Ovary (tissue), 9 donors: ENCODE measurements around the gene KCNJ16. TPM values are rescaled to one million over a fixed set of nuclear protein-coding genes. Genes with fewer than 3 reads are reported as not detected.

ENCODE experiments used
- DNase-seq, 5 donors: peaks; one replicate each; pipeline ENCODE4 v3.0.0-alpha.2; 2019 to 2020
- H3K27ac ChIP-seq, 2 donors: fragments of 200-600 bp; one replicate each; pipeline versions ENCODE4 v1.5.1 to v1.8.0; 2019 to 2022
- H3K27me3 ChIP-seq: fragments of 200-600 bp; one replicate; pipeline ENCODE4 v1.8.0; 2022
- H3K36me3 ChIP-seq: fragments of 200-600 bp; sonication (generic); one replicate; pipeline ENCODE4 v1.5.1; 2019
- H3K4me1 ChIP-seq: one replicate; pipeline ENCODE4 v1.8.1; 2013; ENCODE audit warnings: mild to moderate bottlenecking, moderate library complexity; ENCODE audit not compliant: insufficient read depth
- H3K4me3 ChIP-seq: fragments of 200-600 bp; sonication (generic); one replicate; pipeline ENCODE4 v1.5.1; 2017
- H3K9me3 ChIP-seq, 2 donors: fragments of 200-600 bp in 1 of 2; sonication (generic) in 1 of 2; one replicate each; pipeline versions ENCODE4 v1.5.1 to v1.8.1; 2013 to 2019; ENCODE audit warnings: mild to moderate bottlenecking in 1 of 2, moderate library complexity in 1 of 2
- CTCF ChIP-seq, 3 donors: fragments of 450-650 bp in 2 of 3; fragments of 200-600 bp in 1 of 3; IDR thresholded peaks; one replicate each; pipeline versions ENCODE4 v1.5.1 to v1.8.0; 2016 to 2022; ENCODE audit warnings: antibody characterized with exemption in 3 of 3, mild to moderate bottlenecking in 1 of 3
- EP300 ChIP-seq: sonication (generic); formaldehyde crosslinking; IDR thresholded peaks from one replicate; pipeline ENCODE4 v1.6.1; 2017; ENCODE audit warnings: antibody characterized with exemption
- POLR2A ChIP-seq: fragments of 450-650 bp; IDR thresholded peaks from one replicate; pipeline ENCODE4 v1.6.1; 2017; ENCODE audit warnings: antibody characterized with exemption, mild to moderate bottlenecking, moderate library complexity
- WGBS, 3 donors: extraction: QIAGEN DNeasy Blood & Tissue Kit in 1 of 3; methylation state at CpG; one replicate each; pipeline versions ENCODE4 v1.1.5 to v1.1.7; 2013 to 2017; 5-methylcytosine and 5-hydroxymethylcytosine counted together
- intact Hi-C, 4 donors: fragments of 100-400 bp; cut with DNase I; formaldehyde crosslinking; loops; one replicate each; pipeline versions ENCODE4 v1.11.0 to v1.15.1; 2022 to 2023
- polyA plus RNA-seq, 2 donors: library from polyadenylated mRNA; stranded (reverse); fragments of 200-250 nt in 1 of 2; fragments of 350-450 nt in 1 of 2; fragmentation: Illumina TruSeq in 1 of 2; extraction: RNeasy Lipid Tissue Mini Kit (QIAGEN cat#74804) in 1 of 2; gene quantifications; one replicate each; pipeline ENCODE4 v1.2.3, GENCODE V29; 2013 to 2014
- total RNA-seq, 7 donors: library from RNA; depleted of rRNA in 2 of 7; stranded (reverse); fragments of >200 nt in 2 of 7; fragmentation: NEBNext Ultra II Directional in 3 of 7; extraction: Animal tissue kit (Norgen Biotek cat#: 25700) in 3 of 7; gene quantifications; one replicate each; pipeline versions ENCODE4 v1.1.0 to v1.2.4, GENCODE V29; 2016 to 2023
- donor health status: DM: no; HTN: no; CAD: no; lungs with moderate emphysema.
- donor health status: DM: no; HTN: no; CAD: no.
- donor health status: Bipolar disorder and iron deficiency.
- donor health status: DM: yes; HTN: yes; CAD: no.
- donor health status: DM: no; HTN: no; CAD: no.
- donor health status: DM: yes; HTN: yes; CAD: no.

Gene KCNJ16
- total and polyA plus RNA-seq, 9 donors: 0.04 to 7.2 (median 0.25) TPM; not detected in 1

DNA sequence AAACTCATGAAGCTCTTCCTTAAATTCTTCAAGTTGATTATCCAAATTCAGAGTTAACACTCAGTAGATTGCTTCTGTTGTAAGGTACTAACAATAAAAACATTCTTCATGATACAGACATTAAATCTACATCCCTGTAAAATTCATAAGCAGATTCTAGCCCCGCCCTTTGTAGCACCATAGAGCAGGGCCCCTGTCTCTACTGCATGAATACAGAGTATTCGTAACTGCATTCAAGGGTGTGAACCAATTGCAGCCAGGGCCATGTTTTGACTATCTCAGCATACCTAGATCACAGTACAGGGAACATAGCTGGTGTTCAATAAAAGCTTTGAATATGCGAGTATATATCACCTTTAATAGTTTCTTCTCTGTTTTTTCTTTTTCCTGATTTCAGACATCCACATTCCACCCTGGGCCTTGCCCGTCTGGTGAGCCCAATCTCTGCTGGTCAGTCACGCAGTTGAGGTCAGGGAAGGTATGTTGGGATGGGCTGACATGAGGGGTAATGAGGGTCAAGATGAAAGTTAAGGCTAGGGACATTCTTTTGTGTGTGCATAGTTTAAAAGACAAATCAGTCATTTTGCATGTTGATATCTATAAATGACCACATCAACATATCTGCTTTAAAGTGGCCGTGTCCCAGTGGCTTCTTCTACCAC, 33.0 kb downstream of the KCNJ16 start:
- 95 to 96% (median 95%) methylated on average over 6 of the region's 6 CpGs for WGBS, 3 donors
- no peaks in the 10 kb centered on the region for H3K36me3 ChIP-seq
- no peak overlapping the region for H3K4me3 ChIP-seq
- intact Hi-C loops: no loop called here
- H3K27me3 ChIP-seq: no peaks in the 10 kb centered on the region
- H3K27ac ChIP-seq: no peak overlapping the region
- H3K9me3 ChIP-seq: no peaks in the 10 kb centered on the region
- TF ChIP-seq CTCF (IDR thresholded peaks at IDR 0.05) (no peak), EP300 (no peak), POLR2A (no peak)
- peaks cover 6% of the 10 kb centered on the region for H3K4me1 ChIP-seq
- DNase-seq: no peak

GRCh38 chr17:70109497-70109896, 34.5 kb downstream of the KCNJ16 start:
- no peak overlapping the region for H3K4me3 ChIP-seq
- peaks cover 6% of the 10 kb centered on the region for H3K4me1 ChIP-seq
- H3K27me3 ChIP-seq: no peaks in the 10 kb centered on the region
- H3K9me3 ChIP-seq: no peaks in the 10 kb centered on the region
- DNase-seq: no peak
- no peak overlapping the region for H3K27ac ChIP-seq
- TF ChIP-seq POLR2A (no peak), CTCF (IDR thresholded peaks at IDR 0.05) (no peak), EP300 (no peak)
- intact Hi-C loops: no loop called here
- 67 to 81% (median 71%) methylated on average over 3 of the region's 3 CpGs for WGBS, 3 donors
- H3K36me3 ChIP-seq: no peaks in the 10 kb centered on the region

DNA sequence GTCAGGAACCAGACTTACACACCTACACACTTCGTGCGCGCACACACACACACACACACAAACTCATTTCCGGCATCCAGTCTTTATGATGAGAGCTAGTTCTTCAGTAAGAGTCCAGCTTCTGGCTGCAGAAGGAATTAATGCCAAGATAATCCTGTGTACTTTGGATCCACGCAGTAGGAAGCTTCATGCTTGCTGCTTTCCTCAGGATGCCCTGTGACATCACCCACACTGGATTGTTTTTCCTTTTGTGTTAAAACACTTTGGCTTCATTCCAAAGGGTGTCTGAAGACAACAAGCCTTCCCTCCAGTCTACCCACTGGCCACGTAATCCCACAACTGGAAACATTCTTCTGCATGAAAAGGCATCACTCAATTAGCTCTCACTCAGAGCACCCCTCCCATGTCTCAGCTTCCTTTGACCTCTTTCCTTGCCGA, 35.4 kb downstream of the KCNJ16 start:
- Histone ChIP-seq H3K4me3 (no peak overlapping the region), H3K36me3 (no peaks in the 10 kb centered on the region), H3K27me3 (no peaks in the 10 kb centered on the region), H3K4me1 (peaks cover 6% of the 10 kb centered on the region), H3K27ac (no peak overlapping the region), H3K9me3 (no peaks in the 10 kb centered on the region)
- no peak for DNase-seq
- intact Hi-C loops: no loop called here
- 64 to 66% (median 65%) methylated on average over 7 of the region's 7 CpGs for WGBS, 3 donors
- no peak for TF ChIP-seq POLR2A
- TF ChIP-seq CTCF (IDR thresholded peaks at IDR 0.05): no peak
- no peak for TF ChIP-seq EP300

DNA sequence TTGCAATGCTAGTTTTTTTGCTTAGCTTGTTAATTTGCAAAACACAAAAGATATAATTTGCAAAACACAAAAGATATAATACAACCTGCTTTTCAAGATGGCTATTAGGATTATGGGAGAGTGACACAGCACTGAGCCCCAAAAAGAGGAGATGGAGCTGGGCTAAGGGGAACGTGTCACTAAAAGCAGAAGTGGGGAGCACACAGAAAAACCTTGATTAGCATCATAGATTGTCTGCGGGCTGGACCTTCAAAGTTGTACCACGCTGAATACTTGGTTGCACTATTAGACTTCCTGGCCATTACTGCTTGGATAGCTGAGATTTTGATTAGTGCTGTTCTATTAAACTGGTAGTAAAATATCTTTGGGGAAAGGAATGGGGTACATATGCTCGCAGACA, 36.2 kb downstream of the KCNJ16 start:
- Histone ChIP-seq H3K36me3 (no peaks in the 10 kb centered on the region), H3K9me3 (no peaks in the 10 kb centered on the region), H3K27me3 (no peaks in the 10 kb centered on the region), H3K4me3 (no peak overlapping the region), H3K27ac (no peak overlapping the region), H3K4me1 (peaks cover 6% of the 10 kb centered on the region)
- no peak for TF ChIP-seq POLR2A
- no peak for TF ChIP-seq CTCF (IDR thresholded peaks at IDR 0.05)
- no peak for TF ChIP-seq EP300
- no peak for DNase-seq
- 86 to 95% (median 92%) methylated on average over 4 of the region's 4 CpGs for WGBS, 3 donors
- intact Hi-C loops: no loop called here
